Measurements from ENCODE around the gene BORCS5.
"Not testable (repeated sequence)": the region's sequence is repeated elsewhere in the genome, so short reads cannot be mapped to it uniquely, and the experiment has no call there.

Gene BORCS5

GRCh38 chr12:12492547-12492946, 135.7 kb downstream of the BORCS5 start:
- no peak for DNase-seq

DNA sequence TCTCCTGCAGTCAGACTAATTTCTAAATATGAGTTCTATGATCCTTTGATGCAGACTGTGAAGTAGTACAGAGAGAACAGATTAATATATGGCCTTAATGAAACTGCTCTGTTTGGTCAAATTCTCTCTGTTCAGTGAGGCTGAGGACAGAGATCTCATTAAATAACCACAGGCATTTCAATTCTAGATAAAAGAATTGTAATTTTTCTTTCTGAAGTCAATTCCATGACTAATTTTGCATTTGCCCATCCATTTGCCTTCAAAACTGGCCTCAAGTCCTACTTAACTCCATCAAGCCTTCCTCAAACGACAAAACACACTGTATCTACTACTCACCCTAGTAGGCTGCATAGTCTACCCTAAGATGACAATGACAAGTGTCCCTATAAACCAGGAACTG, 138.7 kb downstream of the BORCS5 start:
- DNase-seq, result no peak

DNA sequence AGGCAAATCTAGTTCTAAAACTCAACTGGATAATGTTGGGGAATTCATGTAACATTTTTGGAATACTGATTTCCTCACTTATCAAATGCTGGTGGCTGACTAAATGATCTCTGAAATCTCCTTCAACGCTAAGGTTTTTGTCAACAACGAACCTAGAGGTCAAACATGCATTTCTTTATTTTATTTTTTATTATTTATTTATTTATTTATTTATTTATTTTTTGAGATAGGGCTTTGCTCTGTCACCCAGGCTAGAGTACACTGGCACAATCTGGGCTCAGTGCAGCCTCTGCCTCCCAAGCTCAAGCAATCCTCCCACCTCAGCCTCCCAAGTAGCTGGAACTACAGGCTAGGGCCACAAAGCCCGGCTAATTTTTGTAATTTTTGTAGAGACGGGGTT, 141.3 kb downstream of the BORCS5 start:
- DNase-seq, result no peak

- no peak for DNase-seq
Observed at GRCh38 chr12:12499909-12500604, 143.2 kb downstream of the BORCS5 start.

- no peak for DNase-seq
Observed at GRCh38 chr12:12501121-12501520, 144.2 kb downstream of the BORCS5 start.

- DNase-seq, result not testable (repeated sequence)
Observed at GRCh38 chr12:12502130-12502814, 145.4 kb downstream of the BORCS5 start.

GRCh38 chr12:12502815-12503151, 145.9 kb downstream of the BORCS5 start:
- DNase-seq, result no peak

DNA sequence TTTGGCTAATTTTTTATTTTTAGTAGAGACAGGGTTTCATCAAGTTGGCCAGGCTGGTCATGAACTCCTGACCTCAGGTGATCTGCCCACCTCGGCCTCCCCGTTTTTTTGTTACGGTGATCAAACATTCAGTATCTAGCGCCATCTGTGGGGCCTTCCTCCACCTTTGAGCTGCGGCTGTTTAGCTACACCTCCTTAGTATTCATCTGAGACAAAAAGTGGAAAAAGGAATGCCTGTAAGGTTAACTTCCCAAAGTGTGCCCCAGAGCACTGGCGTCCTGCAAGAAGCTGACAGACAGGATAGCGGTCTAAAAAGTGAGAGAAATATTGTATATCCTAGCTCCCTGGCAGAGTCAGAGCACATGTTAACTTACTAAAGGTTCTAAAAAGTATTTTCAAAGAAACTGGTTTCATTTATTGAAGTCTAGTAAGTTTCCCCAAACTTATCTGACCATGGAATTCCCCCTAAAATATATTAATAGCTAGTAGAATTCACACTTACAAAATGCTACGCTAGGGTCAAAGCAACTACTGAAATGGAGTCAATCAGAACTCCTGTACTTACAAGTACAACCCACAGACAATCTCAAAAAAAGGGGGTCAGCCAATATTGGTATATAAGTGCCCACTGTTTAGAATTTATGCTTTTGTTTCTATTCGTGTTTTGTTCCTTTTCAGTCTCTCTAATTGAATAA, 146.7 kb downstream of the BORCS5 start:
- no peak for DNase-seq

DNA sequence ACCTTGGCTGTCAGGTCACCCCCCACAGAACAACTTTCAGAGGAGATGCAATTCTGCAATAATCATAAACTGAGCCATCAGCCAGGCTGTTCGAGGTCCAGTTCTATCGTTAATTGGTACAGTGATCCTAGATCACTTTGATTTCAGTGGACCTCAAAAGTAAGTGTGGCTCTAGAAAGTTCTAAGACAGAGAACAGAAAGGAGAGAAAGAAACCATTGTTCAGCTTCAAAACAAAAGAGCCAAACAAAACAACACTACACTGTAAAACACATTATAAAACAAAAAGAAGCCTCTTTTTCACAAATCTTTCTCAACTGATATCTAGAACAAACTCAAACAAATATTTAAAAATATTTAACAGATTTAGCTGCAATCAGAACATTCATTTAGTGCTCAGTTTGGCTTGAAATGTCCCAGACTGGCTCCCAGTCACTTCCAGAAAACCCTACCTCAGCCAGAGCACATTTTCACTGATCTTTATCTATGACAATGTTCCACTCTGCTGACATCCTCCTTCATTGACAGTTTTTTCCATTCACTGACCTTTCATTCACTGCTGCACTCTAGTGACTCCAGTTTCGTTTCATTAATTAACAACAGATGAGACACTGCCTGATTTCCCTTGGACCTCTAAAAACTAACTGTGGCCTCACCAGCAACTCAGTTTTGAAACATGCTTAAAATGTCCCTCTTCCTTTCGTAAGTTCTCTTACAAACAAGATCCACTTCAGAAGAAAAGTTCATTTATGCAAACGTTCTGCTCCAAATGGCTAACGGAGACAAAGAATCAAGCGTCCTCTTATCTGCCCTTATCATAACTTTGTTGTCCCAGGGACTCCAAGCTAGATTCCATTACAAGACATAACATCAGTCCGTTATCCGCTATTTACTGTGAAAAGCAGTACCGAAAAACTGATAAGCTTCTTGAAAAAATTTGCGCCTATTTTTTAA, 148.9 kb downstream of the BORCS5 start:
- DNase-seq, result no peak

DNA sequence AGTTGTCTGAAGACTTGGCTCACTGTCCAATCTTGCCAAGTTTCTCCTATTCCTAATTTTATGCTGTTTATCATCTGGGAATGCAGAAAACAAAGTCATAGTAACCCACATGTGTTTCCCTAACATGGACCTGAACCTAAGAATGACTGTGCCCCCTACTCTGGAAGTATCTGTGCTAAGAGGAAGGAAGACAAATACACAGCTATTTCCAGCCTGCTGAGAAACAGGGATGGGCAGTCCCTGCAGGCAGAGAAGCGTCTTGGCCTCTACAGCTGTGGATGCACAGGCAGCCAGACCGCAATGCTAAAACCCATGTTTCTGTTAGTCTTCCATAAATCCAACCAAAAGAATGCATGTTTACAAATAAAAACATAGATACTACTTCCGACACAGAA, 149.6 kb downstream of the BORCS5 start:
- no peak for DNase-seq

DNA sequence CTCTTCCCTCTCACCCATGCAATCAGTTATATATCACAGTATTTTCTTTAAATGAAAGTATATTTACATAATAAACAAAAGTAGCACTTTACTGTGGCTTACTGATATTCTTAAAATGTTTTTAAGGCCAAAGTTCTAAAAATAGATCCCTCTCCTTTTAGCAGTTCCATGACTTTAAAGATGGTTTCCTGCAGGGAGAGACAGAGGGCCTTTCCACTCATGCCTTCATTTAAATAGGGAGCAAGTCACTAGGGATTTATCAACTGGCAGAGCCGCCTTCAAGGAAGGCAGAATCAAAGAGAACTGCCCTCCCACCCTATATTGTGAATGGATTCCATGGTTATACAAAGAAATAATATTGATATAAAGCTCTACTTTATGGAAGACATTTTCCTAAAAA, 150.2 kb downstream of the BORCS5 start:
- no peak for DNase-seq

GRCh38 chr12:12508612-12509011, 151.7 kb downstream of the BORCS5 start:
- DNase-seq, result no peak

- no peak for DNase-seq
Observed at GRCh38 chr12:12510141-12510540, 153.3 kb downstream of the BORCS5 start.

DNA sequence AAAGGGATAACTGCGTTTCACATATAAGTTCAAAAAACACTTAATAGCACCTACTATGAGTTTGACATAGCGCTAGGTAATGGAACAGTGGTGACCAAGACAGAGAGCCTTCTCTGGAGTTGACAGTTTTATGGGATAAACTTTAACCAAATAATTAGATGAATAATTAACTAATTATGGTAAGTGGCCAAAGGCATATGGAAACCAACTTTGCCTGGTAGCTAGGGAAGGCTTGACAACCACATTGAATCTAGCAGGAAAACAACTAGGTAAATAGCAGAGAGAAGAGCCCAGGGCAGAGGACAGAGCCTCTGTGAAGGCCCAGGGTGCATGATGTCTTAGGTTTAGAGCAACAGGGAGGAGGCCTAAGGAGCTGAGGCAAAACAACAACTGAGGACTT, 153.7 kb downstream of the BORCS5 start:
- DNase-seq, result no peak

DNA sequence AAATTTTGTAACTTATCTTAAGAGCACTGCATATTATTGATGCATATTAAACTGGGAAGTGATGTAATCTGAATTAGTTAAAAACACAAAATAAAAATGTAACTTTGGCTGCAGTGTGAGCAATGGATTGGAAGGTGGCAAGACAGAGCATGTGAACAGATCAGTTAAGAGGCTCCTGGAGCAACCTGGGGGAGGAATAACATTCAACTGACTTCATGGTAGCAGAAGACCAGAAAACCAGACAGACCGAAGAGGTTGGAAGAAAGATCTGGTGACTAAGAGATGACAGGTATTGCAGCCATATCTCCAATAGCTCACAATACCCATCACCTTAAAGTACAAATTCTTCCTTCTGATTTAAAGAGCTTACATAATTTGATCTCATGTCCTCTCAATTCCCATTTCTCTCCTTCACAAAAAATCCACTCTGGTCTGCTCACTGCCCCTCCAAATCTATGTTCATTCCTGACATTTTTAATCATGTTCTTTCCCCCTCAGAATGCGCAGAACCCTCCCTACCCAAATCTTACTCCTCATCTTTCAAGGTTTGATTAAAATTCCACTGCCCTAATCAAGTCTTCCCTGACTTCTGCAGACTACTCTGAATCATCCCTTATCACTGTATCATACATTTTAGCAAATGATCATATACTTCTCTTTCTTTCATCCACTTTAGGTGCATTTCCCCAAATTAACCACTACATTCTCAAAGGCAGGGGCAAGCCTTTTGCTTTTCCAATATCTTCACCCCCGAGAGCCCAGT, 154.3 kb downstream of the BORCS5 start:
- no peak for DNase-seq

- no peak for DNase-seq
Observed at GRCh38 chr12:12511895-12512711, 155.2 kb downstream of the BORCS5 start.

- DNase-seq, result no peak
Observed at GRCh38 chr12:12513416-12514006, 156.6 kb downstream of the BORCS5 start.

DNA sequence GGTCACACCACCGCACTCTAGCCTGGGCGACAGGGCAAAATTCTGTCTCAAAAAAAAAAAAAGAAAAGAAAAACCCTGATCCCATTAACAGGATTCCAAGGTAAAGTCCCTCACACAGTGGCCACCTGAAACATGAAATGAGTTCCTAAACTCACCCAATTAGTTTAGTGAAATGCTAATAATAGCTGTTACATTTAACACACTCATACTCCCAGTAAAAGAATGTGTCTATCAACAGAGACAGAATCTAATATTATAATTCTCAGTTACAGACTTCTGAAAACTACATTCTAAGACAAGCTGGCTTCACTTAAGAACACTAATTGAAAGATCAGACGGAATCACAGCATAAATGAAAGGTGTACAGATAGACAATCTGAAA, 161.6 kb downstream of the BORCS5 start:
- DNase-seq, result no peak

DNA sequence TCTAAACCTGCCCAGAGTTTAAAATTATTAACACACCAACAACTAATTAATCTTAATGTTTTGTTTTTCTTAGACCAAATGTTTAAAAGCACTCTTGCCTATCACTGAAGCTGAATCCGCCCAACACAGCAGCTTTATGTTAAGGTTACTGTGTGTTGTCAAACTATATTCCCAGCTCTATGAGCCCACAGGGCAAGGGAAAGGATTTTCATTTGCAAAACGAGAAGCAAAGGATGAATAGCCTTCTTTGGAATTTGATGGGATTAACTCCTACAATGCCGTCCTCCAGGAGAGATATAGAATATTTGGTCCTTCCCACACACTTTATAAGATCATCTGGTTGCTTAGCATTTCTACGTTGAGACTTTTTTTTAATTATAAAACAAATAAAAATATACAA, 162.0 kb downstream of the BORCS5 start:
- DNase-seq, result no peak

Data from DMS79 (cell line).